Measurements from ENCODE around the gene DAPK2.
"Not testable (repeated sequence)": the region's sequence is repeated elsewhere in the genome, so short reads cannot be mapped to it uniquely, and the experiment has no call there.

Gene DAPK2

DNA sequence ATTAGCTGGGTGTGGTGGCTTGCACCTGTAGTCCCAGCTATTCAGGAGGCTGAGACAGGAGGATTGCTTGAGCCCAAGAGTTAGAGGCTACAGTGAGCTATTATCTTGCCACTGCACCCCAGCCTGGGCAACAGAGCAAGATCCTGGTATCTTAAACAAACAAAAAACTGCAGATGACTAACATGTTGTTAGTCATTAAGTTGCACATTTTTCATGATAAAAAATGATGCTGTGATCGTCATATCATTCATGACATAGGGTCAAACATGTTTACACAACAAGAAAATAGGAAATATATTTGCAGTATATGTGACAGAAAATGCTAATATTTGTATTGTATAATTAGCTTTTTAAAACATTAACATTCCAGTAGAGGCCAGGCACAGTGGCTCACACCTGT, 20.2 kb upstream of the DAPK2 start:
- Histone ChIP-seq H3K36me3 (ENCODE audit: insufficient read depth, low read length) (peaks cover 3% of the 10 kb centered on the region; the same call in 1 of the 2 replicates), H3K9ac (ENCODE audit: insufficient read length) (no peak overlapping the region), H3K9me3 (ENCODE audit: low read depth, low read length) (no peaks in the 10 kb centered on the region), H3K27ac (no peak overlapping the region), H3K4me3 (no peak overlapping the region)
- no peak for DNase-seq (ENCODE audit: low read depth, low spot score)
- TF ChIP-seq EZH2 (IDR thresholded peaks at IDR 0.05) = no peak
- TF ChIP-seq FOXP2 (optimal IDR thresholded peaks at IDR 0.05; ENCODE audit: control extremely low read depth, extremely low read length, insufficient read depth) = no peak
- TF ChIP-seq POLR2AphosphoS5 (IDR thresholded peaks at IDR 0.05; ENCODE audit: borderline replicate concordance, low read depth, low read length) = no peak

DNA sequence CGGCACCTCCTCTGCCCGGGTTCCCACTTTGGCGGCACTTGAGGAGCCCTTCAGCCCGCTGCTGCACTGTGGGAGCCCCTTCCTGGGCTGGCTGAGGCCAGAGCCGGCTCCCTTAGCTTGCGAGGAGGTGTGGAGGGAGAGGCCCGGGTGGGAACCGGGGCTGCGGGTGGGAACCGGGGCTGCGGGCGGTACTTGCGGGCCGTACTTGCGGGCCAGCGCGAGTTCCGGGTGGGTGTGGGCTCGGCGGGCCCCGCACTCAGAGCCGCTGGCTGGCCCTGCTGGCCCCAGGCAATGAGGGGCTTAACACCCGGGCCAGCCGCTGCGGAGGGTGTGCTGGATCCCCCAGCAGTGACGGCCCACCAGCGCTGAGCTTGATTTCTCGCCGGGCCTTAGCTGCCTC, 14.4 kb upstream of the DAPK2 start:
- Histone ChIP-seq H3K9ac (ENCODE audit: insufficient read length) (no peak overlapping the region), H3K4me3 (no peak overlapping the region), H3K27ac (no peak overlapping the region), H3K9me3 (ENCODE audit: low read depth, low read length) (no peaks in the 10 kb centered on the region), H3K36me3 (ENCODE audit: insufficient read depth, low read length) (no peaks in the 10 kb centered on the region)
- DNase-seq (ENCODE audit: low read depth, low spot score) = no peak
- no peak for TF ChIP-seq FOXP2 (optimal IDR thresholded peaks at IDR 0.05; ENCODE audit: control extremely low read depth, extremely low read length, insufficient read depth)
- TF ChIP-seq POLR2AphosphoS5 (IDR thresholded peaks at IDR 0.05; ENCODE audit: borderline replicate concordance, low read depth, low read length) = no peak
- no peak for TF ChIP-seq EZH2 (IDR thresholded peaks at IDR 0.05)

- H3K9ac ChIP-seq (ENCODE audit: insufficient read length); H3K27ac ChIP-seq; DNase-seq (ENCODE audit: low read depth, low spot score); H3K4me3 ChIP-seq; H3K9me3 ChIP-seq (ENCODE audit: low read depth, low read length); H3K36me3 ChIP-seq (ENCODE audit: insufficient read depth, low read length): not testable (repeated sequence)
These were observed 12.8 kb upstream of the DAPK2 start for GRCh38 chr15:64059104-64059503.

GRCh38 chr15:64058279-64058678, 12.0 kb upstream of the DAPK2 start:
- Histone ChIP-seq H3K4me3 (no peak overlapping the region), H3K27ac (no peak overlapping the region), H3K36me3 (ENCODE audit: insufficient read depth, low read length) (no peaks in the 10 kb centered on the region), H3K9ac (ENCODE audit: insufficient read length) (no peak overlapping the region), H3K9me3 (ENCODE audit: low read depth, low read length) (no peaks in the 10 kb centered on the region)
- DNase-seq (ENCODE audit: low read depth, low spot score) = no peak
- TF ChIP-seq POLR2AphosphoS5 (IDR thresholded peaks at IDR 0.05; ENCODE audit: borderline replicate concordance, low read depth, low read length) (no peak), FOXP2 (optimal IDR thresholded peaks at IDR 0.05; ENCODE audit: control extremely low read depth, extremely low read length, insufficient read depth) (no peak), EZH2 (IDR thresholded peaks at IDR 0.05) (no peak)

- not testable (repeated sequence) for H3K9me3 ChIP-seq (ENCODE audit: low read depth, low read length); DNase-seq (ENCODE audit: low read depth, low spot score); H3K36me3 ChIP-seq (ENCODE audit: insufficient read depth, low read length); H3K27ac ChIP-seq; H3K9ac ChIP-seq (ENCODE audit: insufficient read length); H3K4me3 ChIP-seq
These were observed 7.4 kb upstream of the DAPK2 start for GRCh38 chr15:64053674-64054073.

DNA sequence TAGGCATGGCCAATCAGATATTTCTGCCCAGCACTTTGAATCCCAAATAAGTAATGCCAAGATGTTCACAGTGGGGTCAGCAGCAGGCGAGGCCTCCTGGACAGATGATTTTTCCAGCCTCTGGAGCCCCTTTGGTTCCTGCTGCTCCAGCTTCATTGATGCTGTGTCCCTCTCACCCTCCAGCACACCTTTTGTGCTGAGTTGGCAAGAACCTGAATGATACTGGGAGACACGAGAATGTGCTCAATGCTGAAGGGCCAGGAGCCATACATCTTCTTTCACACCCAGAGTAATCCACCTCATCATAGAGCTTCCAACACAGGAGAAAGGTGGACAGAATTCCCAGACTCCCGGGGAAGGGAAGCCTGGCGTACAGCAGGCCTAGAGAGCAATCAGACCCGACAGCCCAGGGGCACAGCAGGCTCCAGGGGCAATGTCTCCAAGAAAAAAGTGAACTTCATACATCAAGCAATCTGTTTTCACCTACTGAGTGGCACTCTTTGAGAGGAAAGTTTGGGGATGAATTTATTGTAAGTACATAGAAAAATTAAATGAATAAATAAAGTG, 6.7 kb upstream of the DAPK2 start:
- Histone ChIP-seq H3K27ac (no peak overlapping the region), H3K4me3 (no peak overlapping the region), H3K9ac (ENCODE audit: insufficient read length) (no peak overlapping the region), H3K36me3 (ENCODE audit: insufficient read depth, low read length) (no peaks in the 10 kb centered on the region), H3K9me3 (ENCODE audit: low read depth, low read length) (no peaks in the 10 kb centered on the region)
- DNase-seq (ENCODE audit: low read depth, low spot score) = no peak
- no peak for TF ChIP-seq FOXP2 (optimal IDR thresholded peaks at IDR 0.05; ENCODE audit: control extremely low read depth, extremely low read length, insufficient read depth)
- no peak for TF ChIP-seq EZH2 (IDR thresholded peaks at IDR 0.05)
- no peak for TF ChIP-seq POLR2AphosphoS5 (IDR thresholded peaks at IDR 0.05; ENCODE audit: borderline replicate concordance, low read depth, low read length)

GRCh38 chr15:64051407-64052259, 5.3 kb upstream of the DAPK2 start:
- Histone ChIP-seq H3K4me3 (no peak overlapping the region), H3K9ac (ENCODE audit: insufficient read length) (no peak overlapping the region), H3K9me3 (ENCODE audit: low read depth, low read length) (no peaks in the 10 kb centered on the region), H3K36me3 (ENCODE audit: insufficient read depth, low read length) (no peaks in the 10 kb centered on the region), H3K27ac (no peak overlapping the region)
- DNase-seq (ENCODE audit: low read depth, low spot score) = no peak
- TF ChIP-seq POLR2AphosphoS5 (IDR thresholded peaks at IDR 0.05; ENCODE audit: borderline replicate concordance, low read depth, low read length) (no peak), FOXP2 (optimal IDR thresholded peaks at IDR 0.05; ENCODE audit: control extremely low read depth, extremely low read length, insufficient read depth) (no peak), EZH2 (IDR thresholded peaks at IDR 0.05) (no peak)

- H3K36me3 ChIP-seq (ENCODE audit: insufficient read depth, low read length) = no peaks in the 10 kb centered on the region
- H3K9me3 ChIP-seq (ENCODE audit: low read depth, low read length) = no peaks in the 10 kb centered on the region
- no peak overlapping the region for H3K27ac ChIP-seq
- H3K9ac ChIP-seq (ENCODE audit: insufficient read length) = no peak overlapping the region
- no peak for DNase-seq (ENCODE audit: low read depth, low spot score)
- TF ChIP-seq FOXP2 (optimal IDR thresholded peaks at IDR 0.05; ENCODE audit: control extremely low read depth, extremely low read length, insufficient read depth) (no peak), EZH2 (IDR thresholded peaks at IDR 0.05) (no peak), POLR2AphosphoS5 (IDR thresholded peaks at IDR 0.05; ENCODE audit: borderline replicate concordance, low read depth, low read length) (no peak)
- no peak overlapping the region for H3K4me3 ChIP-seq
These were observed 4.8 kb upstream of the DAPK2 start for GRCh38 chr15:64051093-64051402.
